ENCODE results near the gene ZNF341.

The ZNF341 gene

GRCh38 chr20:33685328-33686099, 46.3 kb upstream of the ZNF341 start (continued):
- no peak for TF ChIP-seq ZNF133 (tag by site-specific recombination; IDR thresholded peaks at IDR 0.05)
- TF ChIP-seq SP2 (tag by site-specific recombination; IDR thresholded peaks at IDR 0.05), result peak; percentile 66
- TF ChIP-seq, protein P1, sequence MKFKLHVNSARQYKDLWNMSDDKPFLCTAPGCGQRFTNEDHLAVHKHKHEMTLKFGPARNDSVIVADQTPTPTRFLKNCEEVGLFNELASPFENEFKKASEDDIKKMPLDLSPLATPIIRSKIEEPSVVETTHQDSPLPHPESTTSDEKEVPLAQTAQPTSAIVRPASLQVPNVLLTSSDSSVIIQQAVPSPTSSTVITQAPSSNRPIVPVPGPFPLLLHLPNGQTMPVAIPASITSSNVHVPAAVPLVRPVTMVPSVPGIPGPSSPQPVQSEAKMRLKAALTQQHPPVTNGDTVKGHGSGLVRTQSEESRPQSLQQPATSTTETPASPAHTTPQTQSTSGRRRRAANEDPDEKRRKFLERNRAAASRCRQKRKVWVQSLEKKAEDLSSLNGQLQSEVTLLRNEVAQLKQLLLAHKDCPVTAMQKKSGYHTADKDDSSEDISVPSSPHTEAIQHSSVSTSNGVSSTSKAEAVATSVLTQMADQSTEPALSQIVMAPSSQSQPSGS (tag by site-specific recombination; IDR thresholded peaks at IDR 0.05; ENCODE audit: low read depth), result no peak
- TF ChIP-seq SP7 (tag by site-specific recombination; IDR thresholded peaks at IDR 0.05), result 0 out of 2 replicates have a peak, but pooled peaks have one; percentile 25
- peak; percentile 66 for TF ChIP-seq ZNF335 (tag by site-specific recombination; conservative IDR thresholded peaks at IDR 0.05)
- no peak for TF ChIP-seq REST (tag by site-specific recombination; IDR thresholded peaks at IDR 0.05)
- TF ChIP-seq ZNF747 (tag by site-specific recombination; IDR thresholded peaks at IDR 0.05), result no peak
- TF ChIP-seq ZNF211 (tag by site-specific recombination; IDR thresholded peaks at IDR 0.05; ENCODE audit: low read depth), result no peak
- TF ChIP-seq, protein P2, sequence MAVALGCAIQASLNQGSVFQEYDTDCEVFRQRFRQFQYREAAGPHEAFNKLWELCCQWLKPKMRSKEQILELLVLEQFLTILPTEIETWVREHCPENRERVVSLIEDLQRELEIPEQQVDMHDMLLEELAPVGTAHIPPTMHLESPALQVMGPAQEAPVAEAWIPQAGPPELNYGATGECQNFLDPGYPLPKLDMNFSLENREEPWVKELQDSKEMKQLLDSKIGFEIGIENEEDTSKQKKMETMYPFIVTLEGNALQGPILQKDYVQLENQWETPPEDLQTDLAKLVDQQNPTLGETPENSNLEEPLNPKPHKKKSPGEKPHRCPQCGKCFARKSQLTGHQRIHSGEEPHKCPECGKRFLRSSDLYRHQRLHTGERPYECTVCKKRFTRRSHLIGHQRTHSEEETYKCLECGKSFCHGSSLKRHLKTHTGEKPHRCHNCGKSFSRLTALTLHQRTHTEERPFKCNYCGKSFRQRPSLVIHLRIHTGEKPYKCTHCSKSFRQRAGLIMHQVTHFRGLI (tag by site-specific recombination; IDR thresholded peaks at IDR 0.05), result peak; percentile 56; the same call in 1 of the 2 replicates
- TF ChIP-seq, protein P3, sequence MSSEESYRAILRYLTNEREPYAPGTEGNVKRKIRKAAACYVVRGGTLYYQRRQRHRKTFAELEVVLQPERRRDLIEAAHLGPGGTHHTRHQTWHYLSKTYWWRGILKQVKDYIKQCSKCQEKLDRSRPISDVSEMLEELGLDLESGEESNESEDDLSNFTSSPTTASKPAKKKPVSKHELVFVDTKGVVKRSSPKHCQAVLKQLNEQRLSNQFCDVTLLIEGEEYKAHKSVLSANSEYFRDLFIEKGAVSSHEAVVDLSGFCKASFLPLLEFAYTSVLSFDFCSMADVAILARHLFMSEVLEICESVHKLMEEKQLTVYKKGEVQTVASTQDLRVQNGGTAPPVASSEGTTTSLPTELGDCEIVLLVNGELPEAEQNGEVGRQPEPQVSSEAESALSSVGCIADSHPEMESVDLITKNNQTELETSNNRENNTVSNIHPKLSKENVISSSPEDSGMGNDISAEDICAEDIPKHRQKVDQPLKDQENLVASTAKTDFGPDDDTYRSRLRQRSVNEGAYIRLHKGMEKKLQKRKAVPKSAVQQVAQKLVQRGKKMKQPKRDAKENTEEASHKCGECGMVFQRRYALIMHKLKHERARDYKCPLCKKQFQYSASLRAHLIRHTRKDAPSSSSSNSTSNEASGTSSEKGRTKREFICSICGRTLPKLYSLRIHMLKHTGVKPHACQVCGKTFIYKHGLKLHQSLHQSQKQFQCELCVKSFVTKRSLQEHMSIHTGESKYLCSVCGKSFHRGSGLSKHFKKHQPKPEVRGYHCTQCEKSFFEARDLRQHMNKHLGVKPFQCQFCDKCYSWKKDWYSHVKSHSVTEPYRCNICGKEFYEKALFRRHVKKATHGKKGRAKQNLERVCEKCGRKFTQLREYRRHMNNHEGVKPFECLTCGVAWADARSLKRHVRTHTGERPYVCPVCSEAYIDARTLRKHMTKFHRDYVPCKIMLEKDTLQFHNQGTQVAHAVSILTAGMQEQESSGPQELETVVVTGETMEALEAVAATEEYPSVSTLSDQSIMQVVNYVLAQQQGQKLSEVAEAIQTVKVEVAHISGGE (tag by site-specific recombination; conservative IDR thresholded peaks at IDR 0.05; ENCODE audit: low read depth), result 0 out of 2 replicates have a peak, but pooled peaks have one; percentile 38
- 0 out of 2 replicates have a peak, but pooled peaks have one; percentile 15 for TF ChIP-seq EGR2 (tag by site-specific recombination; IDR thresholded peaks at IDR 0.05; ENCODE audit: low read depth)
- TF ChIP-seq ZIC2 (tag by site-specific recombination; IDR thresholded peaks at IDR 0.05), result peak; percentile 20; the same call in 1 of the 2 replicates
- no peak for TF ChIP-seq ZNF571 (tag by site-specific recombination; IDR thresholded peaks at IDR 0.05)
- no peak for TF ChIP-seq ZNF626 (tag by site-specific recombination; IDR thresholded peaks at IDR 0.05)
- TF ChIP-seq, protein P4, sequence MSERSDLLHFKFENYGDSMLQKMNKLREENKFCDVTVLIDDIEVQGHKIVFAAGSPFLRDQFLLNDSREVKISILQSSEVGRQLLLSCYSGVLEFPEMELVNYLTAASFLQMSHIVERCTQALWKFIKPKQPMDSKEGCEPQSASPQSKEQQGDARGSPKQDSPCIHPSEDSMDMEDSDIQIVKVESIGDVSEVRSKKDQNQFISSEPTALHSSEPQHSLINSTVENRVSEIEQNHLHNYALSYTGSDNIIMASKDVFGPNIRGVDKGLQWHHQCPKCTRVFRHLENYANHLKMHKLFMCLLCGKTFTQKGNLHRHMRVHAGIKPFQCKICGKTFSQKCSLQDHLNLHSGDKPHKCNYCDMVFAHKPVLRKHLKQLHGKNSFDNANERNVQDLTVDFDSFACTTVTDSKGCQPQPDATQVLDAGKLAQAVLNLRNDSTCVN (tag by site-specific recombination; optimal IDR thresholded peaks at IDR 0.05), result peak; percentile 33
- no peak for TF ChIP-seq ZNF19 (tag by site-specific recombination; IDR thresholded peaks at IDR 0.05; ENCODE audit: low read depth)
- 0 out of 2 replicates have a peak, but pooled peaks have one; percentile 16 for TF ChIP-seq GLIS2 (tag by site-specific recombination; IDR thresholded peaks at IDR 0.05)
- no peak for TF ChIP-seq MEIS1 (CRISPR knock-in tag; IDR thresholded peaks at IDR 0.05; ENCODE audit: borderline replicate concordance)
- no peak for TF ChIP-seq ZNF223 (tag by site-specific recombination; IDR thresholded peaks at IDR 0.05)
- TF ChIP-seq HIC1 (tag by site-specific recombination; IDR thresholded peaks at IDR 0.05), result no peak
- no peak for TF ChIP-seq ZNF214 (tag by site-specific recombination; IDR thresholded peaks at IDR 0.05; ENCODE audit: borderline replicate concordance)
- TF ChIP-seq ZNF121 (tag by site-specific recombination; IDR thresholded peaks at IDR 0.05), result 0 out of 2 replicates have a peak, but pooled peaks have one; percentile 12
- no peak for TF ChIP-seq ZSCAN16 (tag by site-specific recombination; IDR thresholded peaks at IDR 0.05)
- no peak for TF ChIP-seq ZNF548 (tag by site-specific recombination; IDR thresholded peaks at IDR 0.05)
- peak; percentile 33; the same call in 1 of the 2 replicates for TF ChIP-seq KLF1 (tag by site-specific recombination; IDR thresholded peaks at IDR 0.05)
- TF ChIP-seq ZNF48 (tag by site-specific recombination; IDR thresholded peaks at IDR 0.05), result no peak

Data from HEK293 (cell line).